Epithelial cell of proximal tubule (primary cell): ENCODE measurements around the gene CFAP141. TPM values are rescaled to one million over a fixed set of nuclear protein-coding genes. Genes with fewer than 3 reads are reported as not detected.
"Not testable (repeated sequence)": the region's sequence is repeated elsewhere in the genome, so short reads cannot be mapped to it uniquely, and the experiment has no call there.

Experiments
- DNase-seq: peaks from one replicate; pipeline ENCODE4 v3.0.0-alpha.2; 2011; ENCODE audit warnings: low read depth
- H3K4me3 ChIP-seq: 2 replicates; pipeline ENCODE4 v1.5.1; 2011; ENCODE audit warnings: low read depth, mild to moderate bottlenecking, low read length
- total RNA-seq: library from RNA; depleted of rRNA; stranded (reverse); fragments of >200 nt; gene quantifications from 2 replicates; pipeline ENCODE4 v1.2.3, GENCODE V29; 2015
- TF ChIP-seq, protein P1 (sequence below): conservative IDR thresholded peaks from 2 replicates; pipeline ENCODE4 v1.5.1; 2012; ENCODE audit warnings: low read depth, mild to moderate bottlenecking, low read length

Gene CFAP141
- total RNA-seq, 1 donor from 2014 or later, result not detected

GRCh38 chr1:154237435-154237834 is 31.3 kb upstream of the CFAP141 start:
- H3K4me3 ChIP-seq, result no peak overlapping the region
- TF ChIP-seq, protein P1, sequence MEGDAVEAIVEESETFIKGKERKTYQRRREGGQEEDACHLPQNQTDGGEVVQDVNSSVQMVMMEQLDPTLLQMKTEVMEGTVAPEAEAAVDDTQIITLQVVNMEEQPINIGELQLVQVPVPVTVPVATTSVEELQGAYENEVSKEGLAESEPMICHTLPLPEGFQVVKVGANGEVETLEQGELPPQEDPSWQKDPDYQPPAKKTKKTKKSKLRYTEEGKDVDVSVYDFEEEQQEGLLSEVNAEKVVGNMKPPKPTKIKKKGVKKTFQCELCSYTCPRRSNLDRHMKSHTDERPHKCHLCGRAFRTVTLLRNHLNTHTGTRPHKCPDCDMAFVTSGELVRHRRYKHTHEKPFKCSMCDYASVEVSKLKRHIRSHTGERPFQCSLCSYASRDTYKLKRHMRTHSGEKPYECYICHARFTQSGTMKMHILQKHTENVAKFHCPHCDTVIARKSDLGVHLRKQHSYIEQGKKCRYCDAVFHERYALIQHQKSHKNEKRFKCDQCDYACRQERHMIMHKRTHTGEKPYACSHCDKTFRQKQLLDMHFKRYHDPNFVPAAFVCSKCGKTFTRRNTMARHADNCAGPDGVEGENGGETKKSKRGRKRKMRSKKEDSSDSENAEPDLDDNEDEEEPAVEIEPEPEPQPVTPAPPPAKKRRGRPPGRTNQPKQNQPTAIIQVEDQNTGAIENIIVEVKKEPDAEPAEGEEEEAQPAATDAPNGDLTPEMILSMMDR, result no peak
- no peak for DNase-seq

DNA sequence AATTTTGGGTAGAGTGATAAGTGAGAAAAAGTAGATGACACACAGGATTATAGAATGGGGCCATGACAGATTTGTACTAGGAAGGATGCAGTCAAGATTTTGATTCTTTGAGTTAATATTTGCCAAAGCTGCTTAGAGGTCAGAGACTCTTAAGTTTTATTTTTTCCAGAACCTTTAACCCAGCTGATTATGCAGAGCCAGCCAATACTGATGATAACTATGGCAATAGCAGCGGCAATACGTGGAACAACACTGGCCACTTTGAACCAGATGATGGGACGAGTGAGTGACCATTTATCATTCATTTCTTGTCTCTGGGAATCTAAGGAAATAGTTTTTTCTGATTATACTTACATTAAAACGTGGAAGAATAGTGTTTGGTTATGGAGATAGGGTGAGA is 30.7 kb upstream of the CFAP141 start:
- DNase-seq, result no peak
- TF ChIP-seq, protein P1, result no peak
- H3K4me3 ChIP-seq, result no peak overlapping the region

GRCh38 chr1:154233127-154233526 is 27.0 kb upstream of the CFAP141 start:
- H3K4me3 ChIP-seq, DNase-seq: not testable (repeated sequence)

DNA sequence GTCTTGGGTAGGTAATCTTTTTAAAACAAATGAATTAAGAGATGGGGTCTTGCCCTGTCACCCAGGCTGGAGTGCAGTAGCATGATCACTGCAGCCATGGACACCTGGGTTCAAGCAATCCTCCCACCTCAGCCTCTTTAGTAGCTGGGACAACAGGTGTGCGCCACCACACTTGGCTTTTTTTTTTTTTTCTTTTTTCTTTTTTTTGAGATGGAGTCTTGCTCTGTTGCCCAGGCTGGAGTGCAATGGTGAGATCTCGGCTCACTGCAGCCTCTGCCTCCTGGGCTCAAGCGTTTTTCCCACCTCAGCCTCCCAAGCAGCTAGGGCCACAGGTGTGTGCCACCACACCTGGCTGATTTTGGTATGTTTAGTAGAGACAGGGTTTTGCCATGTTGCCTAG is 25.0 kb upstream of the CFAP141 start:
- not testable (repeated sequence) for H3K4me3 ChIP-seq, DNase-seq

DNA sequence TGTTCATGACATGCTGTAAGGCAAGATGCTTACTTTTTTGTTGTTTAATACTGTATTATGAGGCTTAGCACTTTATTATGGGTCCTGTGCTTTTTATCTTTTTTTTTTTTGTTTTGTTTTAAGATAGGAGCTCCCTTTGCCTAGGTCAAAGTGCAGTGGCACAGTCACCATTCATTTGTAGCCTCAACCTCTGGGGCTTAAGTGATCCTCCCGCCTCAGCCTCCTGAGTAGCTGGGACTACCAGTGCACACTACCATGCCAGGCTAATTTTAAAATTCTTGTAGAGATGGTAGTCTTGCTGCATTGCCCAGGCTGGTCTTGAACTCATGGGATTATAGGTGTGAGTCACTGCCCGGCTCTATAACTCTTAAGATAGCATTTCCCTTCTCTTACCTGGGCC is 19.2 kb upstream of the CFAP141 start:
- DNase-seq, result no peak
- TF ChIP-seq, protein P1, result no peak
- H3K4me3 ChIP-seq, result no peak overlapping the region

DNA sequence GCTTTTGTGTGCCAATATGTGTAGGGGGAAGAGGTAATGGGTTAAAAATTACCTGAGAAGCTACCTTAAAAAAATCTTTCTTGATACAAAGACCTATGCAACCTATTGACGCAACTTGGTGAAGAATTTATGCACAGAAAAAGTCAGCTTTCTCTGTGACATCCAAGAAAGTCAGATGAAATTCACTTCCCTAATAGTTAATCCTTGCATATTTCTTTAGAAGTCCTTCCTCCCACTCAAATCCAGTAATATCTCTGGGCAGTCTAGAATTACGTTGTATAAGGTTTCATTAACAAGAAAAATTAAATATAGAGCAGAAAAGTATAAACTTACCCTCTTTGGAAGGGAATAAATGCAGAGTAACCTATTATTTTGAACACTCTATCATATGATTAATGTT is 17.5 kb upstream of the CFAP141 start:
- no peak for DNase-seq
- TF ChIP-seq, protein P1, result no peak
- no peak overlapping the region for H3K4me3 ChIP-seq

GRCh38 chr1:154222918-154223317 is 16.8 kb upstream of the CFAP141 start:
- TF ChIP-seq, protein P1, result no peak
- peak overlapping the region; percentile 8 for H3K4me3 ChIP-seq
- DNase-seq, result no peak

GRCh38 chr1:154222518-154222917 is 16.4 kb upstream of the CFAP141 start:
- no peak for DNase-seq
- TF ChIP-seq, protein P1, result no peak
- H3K4me3 ChIP-seq, result peak overlapping the region; percentile 71
